WI38 (cell line): ENCODE data around the gene NEK3.
"Not testable (repeated sequence)": the region's sequence is repeated elsewhere in the genome, so short reads cannot be mapped to it uniquely, and the experiment has no call there.

Experiments used
- H3K4me3 ChIP-seq: 2 replicates; pipeline ENCODE4 v1.5.1; 2011; ENCODE audit warnings: low read depth, mild to moderate bottlenecking, control low read depth, low read length
- CTCF ChIP-seq: IDR thresholded peaks from 2 replicates; pipeline ENCODE4 v1.5.1; 2012; ENCODE audit warnings: low read depth, mild to moderate bottlenecking, control low read depth, low read length

NEK3 gene

DNA sequence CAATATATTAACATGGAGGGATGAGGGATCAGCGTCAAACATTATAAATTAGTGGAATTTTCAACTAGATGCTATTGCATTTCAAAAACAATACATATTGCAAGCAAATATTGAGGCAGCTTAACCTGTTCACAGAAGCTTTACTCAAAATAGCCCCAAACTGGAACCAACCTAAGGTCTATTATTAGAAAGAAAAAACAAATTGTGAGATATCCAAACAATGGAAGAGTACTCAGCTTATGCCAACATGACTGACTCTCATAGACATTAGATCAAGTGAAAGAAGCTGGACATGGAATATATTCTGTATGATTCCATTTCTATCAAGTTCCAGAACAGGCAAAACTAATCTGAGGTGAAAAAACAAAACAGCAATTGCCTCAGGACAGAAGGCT, 27.6 kb upstream of the NEK3 start:
- H3K4me3 ChIP-seq: no peak overlapping the region
- TF ChIP-seq CTCF: no peak

GRCh38 chr13:52181316-52181954, 22.0 kb upstream of the NEK3 start:
- H3K4me3 ChIP-seq: not testable (repeated sequence)

DNA sequence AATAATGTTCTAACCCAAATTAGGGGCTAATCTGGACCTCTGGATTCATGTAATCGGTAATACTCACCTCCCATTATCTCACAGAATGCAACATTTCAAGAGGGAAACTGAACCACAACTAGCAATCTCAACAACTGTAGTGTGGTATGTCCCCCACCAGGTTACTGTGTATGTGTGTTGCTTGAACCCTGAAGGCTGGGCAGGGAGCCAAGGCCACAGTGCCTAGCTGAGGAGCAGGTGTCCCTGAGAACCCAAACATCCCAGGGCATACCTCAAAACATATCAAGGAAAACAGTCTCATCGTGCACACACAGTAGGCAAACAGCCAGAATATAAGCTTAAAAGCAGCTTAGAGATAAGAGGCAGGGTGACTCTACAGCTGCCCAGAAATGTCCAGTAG, 20.5 kb upstream of the NEK3 start:
- no peak overlapping the region for H3K4me3 ChIP-seq
- no peak for TF ChIP-seq CTCF

DNA sequence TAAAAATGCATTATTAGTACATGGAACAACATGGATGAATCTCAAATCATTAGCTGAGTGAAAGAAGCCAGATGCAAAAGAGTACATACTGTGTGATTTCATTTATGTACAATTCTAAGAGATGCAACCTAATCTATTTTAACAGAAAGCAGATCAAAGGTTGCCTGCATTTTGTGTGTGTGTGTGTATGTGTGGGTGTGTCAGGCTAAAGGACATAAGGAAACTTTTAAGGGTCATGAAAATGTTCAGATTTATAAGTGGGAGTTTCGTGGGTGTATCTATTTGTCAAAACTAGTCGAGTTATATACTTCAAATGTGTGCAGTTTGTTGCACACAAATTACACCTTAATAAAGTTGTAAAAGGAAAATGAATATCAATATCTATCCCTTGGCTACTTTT, 17.9 kb upstream of the NEK3 start:
- TF ChIP-seq CTCF: no peak
- no peak overlapping the region for H3K4me3 ChIP-seq

DNA sequence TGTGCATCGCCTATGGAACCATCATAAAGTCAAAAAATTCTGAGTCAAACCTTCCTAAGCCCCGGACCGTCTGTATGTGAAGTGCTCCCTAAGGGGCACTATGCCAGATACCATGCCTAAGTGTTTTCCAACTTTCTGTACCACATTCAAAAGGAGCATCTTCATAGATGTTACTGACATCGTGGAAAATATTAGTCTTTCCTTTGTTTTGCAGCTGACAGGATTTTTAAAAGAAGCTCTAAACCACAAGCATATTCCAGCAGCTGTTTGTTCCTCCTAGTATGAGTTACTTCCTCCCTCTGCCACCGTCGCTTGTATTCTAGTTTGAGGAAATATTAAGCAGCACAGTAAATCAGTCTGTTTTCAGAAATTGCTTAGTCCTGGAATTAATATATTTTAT, 14.6 kb upstream of the NEK3 start:
- not testable (repeated sequence) for H3K4me3 ChIP-seq

DNA sequence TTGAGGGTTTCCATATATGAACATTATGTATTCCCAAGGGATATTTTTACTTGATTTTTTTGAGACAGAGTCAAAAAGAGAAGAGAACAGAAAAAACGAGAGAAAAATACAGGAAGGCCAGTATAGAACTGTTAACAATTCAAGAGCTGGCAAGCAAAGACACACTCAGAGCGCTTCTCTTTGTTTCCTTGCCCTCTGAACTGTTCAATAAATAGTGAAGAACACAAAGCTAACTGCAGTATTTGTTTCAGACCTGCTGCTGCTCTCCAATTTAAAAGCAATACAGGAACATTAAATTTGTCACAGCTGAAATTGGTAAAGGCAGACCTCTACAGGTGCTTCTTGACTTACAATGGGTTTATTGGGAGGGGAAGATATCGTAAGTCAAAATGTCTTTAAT, 14.0 kb upstream of the NEK3 start:
- H3K4me3 ChIP-seq: no peak overlapping the region
- TF ChIP-seq CTCF: no peak

GRCh38 chr13:52171686-52172085, 12.3 kb upstream of the NEK3 start:
- not testable (repeated sequence) for H3K4me3 ChIP-seq

DNA sequence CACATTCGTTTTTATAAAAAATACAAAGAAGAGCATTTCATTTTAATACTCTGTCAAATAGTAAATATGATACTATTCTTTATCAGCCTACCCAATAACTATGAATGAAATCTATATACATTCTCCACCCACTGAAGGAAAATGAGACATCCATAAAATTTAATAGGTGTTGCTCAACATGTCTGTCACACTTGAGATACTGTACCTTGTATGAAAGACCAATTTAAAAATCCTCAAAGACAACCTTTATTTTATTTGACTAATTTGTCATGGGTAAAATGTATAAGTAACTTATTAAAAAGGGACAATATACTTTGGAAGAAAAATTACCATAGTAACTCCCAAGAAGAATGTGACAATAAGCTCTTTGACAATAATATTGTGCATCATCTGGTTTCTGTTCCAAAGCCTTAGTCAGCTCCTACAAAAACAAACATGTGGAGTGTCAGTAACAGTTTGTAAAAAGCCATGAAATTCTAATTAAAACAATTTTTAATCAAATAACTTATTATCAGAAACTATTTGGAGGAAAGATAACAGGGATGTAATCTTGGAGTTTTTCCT, 11.5 kb upstream of the NEK3 start:
- not testable (repeated sequence) for H3K4me3 ChIP-seq

GRCh38 chr13:52169839-52170238, 10.4 kb upstream of the NEK3 start:
- TF ChIP-seq CTCF: no peak
- no peak overlapping the region for H3K4me3 ChIP-seq
